CD4-positive, alpha-beta T cell (primary cell): ENCODE measurements around the gene CHCHD5. TPM values are rescaled to one million over a fixed set of nuclear protein-coding genes. Genes with fewer than 3 reads are reported as not detected.
A peak's percentile ranks its signal among the peaks of the same experiment; 100 is the strongest.

Experiments
- ATAC-seq: fragments of 200-7000 bp; cut with Tn5 transposase; one replicate; pipeline ENCODE4 v1.10.0; 2022; ENCODE audit warnings: mild to moderate bottlenecking; ENCODE audit not compliant: poor library complexity
- CTCF ChIA-PET: fragments of 350-600 bp; sonication (Branson Sonifier 250); formaldehyde crosslinking; loops from one replicate; lab custom pipeline; 2021; ENCODE audit warnings: antibody characterized with exemption, inconsistent platforms; lab: Charles Lee
- POLR2A ChIA-PET: fragments of 350-600 bp; sonication (Branson Sonifier 250); formaldehyde crosslinking; loops from one replicate; lab custom pipeline; 2021; ENCODE audit warnings: antibody characterized with exemption, inconsistent platforms; lab: Charles Lee
- DNase-seq, 14 experiments: peaks; one replicate each; pipeline ENCODE4 v3.0.0-alpha.2; 2013 to 2020; ENCODE audit warnings: mixed read lengths in 2 of 14
- H3K27ac ChIP-seq, 2 donors: one replicate each; pipeline versions ENCODE4 v1.5.1 to v1.7.0; 2013; ENCODE audit warnings: low read length in 2 of 2, low read depth in 1 of 2, mild to moderate bottlenecking in 1 of 2
- H3K27me3 ChIP-seq, 2 experiments: 1 replicate in 1 of 2; 2 replicates in 1 of 2; pipeline versions ENCODE4 v1.6.1 to v1.7.0; 2013; ENCODE audit warnings: low read length in 2 of 2, control low read depth in 1 of 2, mild to moderate bottlenecking in 1 of 2, moderate library complexity in 1 of 2; ENCODE audit not compliant: insufficient read depth in 2 of 2, control insufficient read depth in 1 of 2
- H3K36me3 ChIP-seq: one replicate; pipeline ENCODE4 v1.6.1; 2013; ENCODE audit warnings: low read length, control low read depth; ENCODE audit not compliant: insufficient read depth
- H3K4me1 ChIP-seq: one replicate; pipeline ENCODE4 v1.6.1; 2013; ENCODE audit warnings: low read length, control low read depth; ENCODE audit not compliant: insufficient read depth
- H3K4me3 ChIP-seq: one replicate; pipeline ENCODE4 v1.5.1; 2013; ENCODE audit warnings: mild to moderate bottlenecking, low read length, moderate library complexity
- H3K9me3 ChIP-seq, 2 experiments: 1 replicate in 1 of 2; 2 replicates in 1 of 2; pipeline versions ENCODE4 v1.6.1 to v1.7.0; 2013; ENCODE audit warnings: low read length in 2 of 2, mild to moderate bottlenecking in 2 of 2, control low read depth in 1 of 2, moderate library complexity in 1 of 2; ENCODE audit not compliant: control insufficient read depth in 1 of 2, insufficient read depth in 1 of 2
- H3K27ac Mint-ChIP-seq: one replicate; pipeline ENCODE4 v1.8.0; 2020; ENCODE audit warnings: mixed read lengths
- H3K27me3 Mint-ChIP-seq: one replicate; pipeline ENCODE4 v1.8.0; 2021; ENCODE audit warnings: mixed read lengths
- H3K36me3 Mint-ChIP-seq: one replicate; pipeline ENCODE4 v1.8.0; 2021; ENCODE audit warnings: low read depth, mixed read lengths
- H3K4me1 Mint-ChIP-seq: one replicate; pipeline ENCODE4 v1.8.0; 2021; ENCODE audit warnings: low read depth, mixed read lengths
- H3K4me3 Mint-ChIP-seq: one replicate; pipeline ENCODE4 v1.8.0; 2020; ENCODE audit warnings: mild to moderate bottlenecking, mixed read lengths
- H3K9me3 Mint-ChIP-seq: one replicate; pipeline ENCODE4 v1.8.0; 2020; ENCODE audit warnings: mixed read lengths
- CTCF ChIP-seq: fragments of 200-600 bp; IDR thresholded peaks from one replicate; pipeline ENCODE4 v1.8.0; 2022; ENCODE audit warnings: antibody characterized with exemption, mild to moderate bottlenecking
- intact Hi-C, 2 experiments: fragments of 100-400 bp; cut with DNase I in 1 of 2; cut with micrococcal nuclease in 1 of 2; formaldehyde crosslinking; loops; one replicate each; pipeline versions ENCODE4 v1.15.1 to v1.9.0; 2023 to 2025; cut with DNase I, micrococcal nuclease
- total RNA-seq, 174 experiments: library from RNA in 2 of 174; stranded (reverse) in 2 of 174; gene quantifications; one replicate each; pipeline ENCODE4 v1.2.3 and lab custom pipeline; 2021 to 2026

CHCHD5 gene
- total RNA-seq, 2 experiments from 2014 or later, result 13.4 to 14.3 TPM

DNA sequence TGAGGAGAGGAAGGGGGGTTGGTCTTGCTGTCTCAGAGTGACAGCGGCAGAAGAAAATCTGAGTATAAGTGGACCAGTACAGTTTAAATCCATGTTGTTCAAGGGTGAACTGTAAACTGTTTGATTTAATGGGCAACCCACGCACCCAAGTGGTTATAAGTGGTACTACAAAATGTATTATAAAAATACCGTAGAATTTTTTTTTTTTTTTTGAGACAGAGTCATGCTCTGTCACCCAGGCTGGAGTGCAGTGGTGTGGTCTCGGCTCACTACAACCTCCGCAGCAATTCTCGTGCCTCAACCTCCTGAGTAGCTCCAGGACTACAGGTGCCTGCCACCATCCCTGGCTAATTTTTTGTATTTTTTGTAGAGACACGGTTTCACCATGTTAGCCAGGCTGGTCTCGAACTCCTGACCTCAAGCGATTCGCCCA is 2.1 kb upstream of the CHCHD5 start:
- Histone ChIP-seq H3K27me3 (no peaks in the 10 kb centered on the region), H3K4me3 (no peak overlapping the region), H3K4me1 (peaks cover 35% of the 10 kb centered on the region), H3K27ac (no peak overlapping the region), H3K9me3 (peaks cover 0 to 4% of the 10 kb centered on the region in 2 experiments), H3K36me3 (peaks cover 9% of the 10 kb centered on the region)
- H3K27ac Mint-ChIP-seq, result peak overlapping the region; percentile 61
- peak overlapping the region; percentile 57 for H3K4me3 Mint-ChIP-seq
- intact Hi-C loops, result loop anchor here (1.0 to 10.0 kb wide), 7 partner anchors 102 to 695 kb away; partner anchors contain the start of gene TMEM87B (in 1 of the 2)
- H3K36me3 Mint-ChIP-seq, result peaks cover 27% of the 10 kb centered on the region
- H3K4me1 Mint-ChIP-seq, result peaks cover 44% of the 10 kb centered on the region
- no peaks in the 10 kb centered on the region for H3K9me3 Mint-ChIP-seq
- TF ChIP-seq CTCF, result peak; percentile 67
- ATAC-seq, result peak; percentile 25
- ChIA-PET POLR2A (interaction anchor here (1.6 kb wide), 1 partner anchor 41 kb away, joined by 3 read pairs; no protein-coding TSS in a partner anchor), CTCF (interaction anchor here (1.0 to 2.9 kb wide), 2 partner anchors 64 to 102 kb away, joined by 3 to 13 read pairs; no protein-coding TSS in a partner anchor)
- no peaks in the 10 kb centered on the region for H3K27me3 Mint-ChIP-seq
- peak in 8 of 14 experiments; percentile 3 to 77 (median 24) for DNase-seq

GRCh38 chr2:112583497-112584133 is 794 bp upstream of the CHCHD5 start:
- Histone ChIP-seq H3K9me3 (peaks cover 0 to 4% of the 10 kb centered on the region in 2 experiments), H3K27me3 (no peaks in the 10 kb centered on the region), H3K4me1 (peaks cover 35% of the 10 kb centered on the region), H3K36me3 (peaks cover 19% of the 10 kb centered on the region), H3K4me3 (peak overlapping the region; percentile 89), H3K27ac (peak overlapping the region; percentile 66 to 92)
- Mint-ChIP-seq H3K27ac (peak overlapping the region; percentile 94), H3K4me3 (peak overlapping the region; percentile 94), H3K4me1 (peaks cover 44% of the 10 kb centered on the region), H3K27me3 (no peaks in the 10 kb centered on the region), H3K36me3 (peaks cover 35% of the 10 kb centered on the region), H3K9me3 (no peaks in the 10 kb centered on the region)
- ATAC-seq (no peak), DNase-seq (peak in 4 of 14 experiments; percentile 7 to 51 (median 28))
- ChIA-PET CTCF (interaction anchor here (0.8 to 2.9 kb wide), 5 partner anchors 41 to 402 kb away, joined by 3 to 13 read pairs (median 3); partner anchors contain the start of gene POLR1B), POLR2A (interaction anchor here (0.8 to 2.1 kb wide), 10 partner anchors 12 to 529 kb away, joined by 3 to 11 read pairs (median 4); partner anchors contain the start of genes SLC20A1 and ZC3H8)
- TF ChIP-seq CTCF, result no peak
- intact Hi-C loops, result loop anchor here (1.0 to 10.0 kb wide), 9 partner anchors 40 to 696 kb away; partner anchors contain the start of genes POLR1B (in 1 of the 2) and TMEM87B (in 1 of the 2)

GRCh38 chr2:112584891-112585250 is 462 bp downstream of the CHCHD5 start:
- Histone ChIP-seq H3K27me3 (no peaks in the 10 kb centered on the region), H3K4me3 (peak overlapping the region; percentile 89), H3K36me3 (peaks cover 27% of the 10 kb centered on the region), H3K4me1 (peaks cover 35% of the 10 kb centered on the region), H3K9me3 (peaks cover 0 to 4% of the 10 kb centered on the region in 2 experiments), H3K27ac (peak overlapping the region; percentile 66 to 92)
- H3K9me3 Mint-ChIP-seq, result no peaks in the 10 kb centered on the region
- peaks cover 44% of the 10 kb centered on the region for H3K36me3 Mint-ChIP-seq
- peak overlapping the region; percentile 94 for H3K4me3 Mint-ChIP-seq
- no peak for ATAC-seq
- TF ChIP-seq CTCF, result no peak
- CTCF ChIA-PET, result interaction anchor here (0.7 to 2.9 kb wide), 2 partner anchors 15 to 104 kb away, joined by 3 to 13 read pairs; no protein-coding TSS in a partner anchor
- DNase-seq, result no peak
- POLR2A ChIA-PET, result interaction anchor here (0.8 to 2.1 kb wide), 8 partner anchors 39 to 530 kb away, joined by 3 to 11 read pairs (median 5); partner anchors contain the start of genes POLR1B and SLC20A1
- H3K27ac Mint-ChIP-seq, result peak overlapping the region; percentile 94
- no peaks in the 10 kb centered on the region for H3K27me3 Mint-ChIP-seq
- intact Hi-C loops, result loop anchor here (1.0 to 10.0 kb wide), 9 partner anchors 42 to 698 kb away; partner anchors contain the start of genes TMEM87B (in 2 of the 2) and POLR1B (in 1 of the 2)
- H3K4me1 Mint-ChIP-seq, result peaks cover 44% of the 10 kb centered on the region
